Common myeloid progenitor, CD34-positive (primary cell): ENCODE results near the gene GIGYF2.
"Not testable (repeated sequence)": the region's sequence is repeated elsewhere in the genome, so short reads cannot be mapped to it uniquely, and the experiment has no call there.

ENCODE experiments used
- CTCF ChIA-PET: fragments of 350-600 bp; sonication (Branson Sonifier 250); formaldehyde crosslinking; loops from one replicate; lab custom pipeline; 2021; ENCODE audit warnings: antibody characterized with exemption; lab: Charles Lee
- POLR2A ChIA-PET: fragments of 350-600 bp; sonication (Branson Sonifier 250); formaldehyde crosslinking; loops from one replicate; lab custom pipeline; 2021; ENCODE audit warnings: antibody characterized with exemption; lab: Charles Lee
- DNase-seq, 3 donors: peaks; one replicate each; pipeline versions ENCODE4 v3.0.0 to v3.0.0-alpha.2; 2013
- H3K27ac ChIP-seq, 2 experiments: 1 replicate in 1 of 2; 2 replicates in 1 of 2; pipeline ENCODE4 v1.7.0; 2013; ENCODE audit warnings: inconsistent platforms in 2 of 2, low read length in 2 of 2, mild to moderate bottlenecking in 2 of 2, low read depth in 1 of 2, moderate library complexity in 1 of 2; ENCODE audit not compliant: severe bottlenecking in 2 of 2, insufficient read depth in 1 of 2, poor library complexity in 1 of 2
- H3K27me3 ChIP-seq, 5 experiments: replicated peaks in 2 of 5; 1 replicate in 3 of 5; 2 replicates in 2 of 5; pipeline versions ENCODE4 v1.6.1 to v1.7.0; 2013; ENCODE audit warnings: low read length in 4 of 5, mild to moderate bottlenecking in 2 of 5, moderate library complexity in 2 of 5, inconsistent platforms in 1 of 5; ENCODE audit not compliant: insufficient read depth in 5 of 5, control insufficient read depth in 4 of 5
- H3K36me3 ChIP-seq, 4 experiments: 1 replicate in 2 of 4; 2 replicates in 2 of 4; pipeline versions ENCODE4 v1.6.1 to v1.7.0; 2013; ENCODE audit warnings: low read length in 3 of 4, control low read depth in 1 of 4, mild to moderate bottlenecking in 1 of 4; ENCODE audit not compliant: control insufficient read depth in 4 of 4, insufficient read depth in 4 of 4
- H3K4me1 ChIP-seq, 4 experiments: 1 replicate in 3 of 4; 2 replicates in 1 of 4; pipeline versions ENCODE4 v1.6.1 to v1.7.1; 2013; ENCODE audit warnings: low read length in 3 of 4, mild to moderate bottlenecking in 3 of 4, control low read depth in 1 of 4, inconsistent platforms in 1 of 4, moderate library complexity in 1 of 4; ENCODE audit not compliant: control insufficient read depth in 4 of 4, insufficient read depth in 4 of 4; ENCODE audit errors: control extremely low read depth in 1 of 4
- H3K4me3 ChIP-seq, 7 experiments: 1 replicate in 4 of 7; 2 replicates in 3 of 7; pipeline versions ENCODE4 v1.5.1 to v1.7.0; 2013; ENCODE audit warnings: mild to moderate bottlenecking in 7 of 7, low read length in 6 of 7, moderate library complexity in 6 of 7, inconsistent platforms in 2 of 7, low read depth in 2 of 7, control low read depth in 1 of 7; ENCODE audit not compliant: insufficient read depth in 4 of 7, control insufficient read depth in 1 of 7; ENCODE audit errors: extremely low read depth in 1 of 7
- H3K9me3 ChIP-seq, 5 experiments: 1 replicate in 4 of 5; 2 replicates in 1 of 5; pipeline versions ENCODE4 v1.6.1 to v1.7.1; 2013; ENCODE audit warnings: low read length in 4 of 5, mild to moderate bottlenecking in 2 of 5, inconsistent platforms in 1 of 5, low read depth in 1 of 5, moderate library complexity in 1 of 5; ENCODE audit not compliant: control insufficient read depth in 4 of 5, insufficient read depth in 2 of 5; ENCODE audit errors: control extremely low read depth in 1 of 5
- WGBS: methylation state at CpG from one replicate; pipeline ENCODE4 v1.1.5; 2013; ENCODE audit not compliant: insufficient coverage; 5-methylcytosine and 5-hydroxymethylcytosine counted together

The GIGYF2 gene

GRCh38 chr2:232700154-232700553 lies 3.0 kb downstream of the GIGYF2 start:
- ChIA-PET CTCF (no interaction called here), POLR2A (interaction anchor here (0.9 kb wide), 1 partner anchor 11 kb away, joined by 3 read pairs; no protein-coding TSS in a partner anchor)
- H3K4me1 ChIP-seq, result peaks cover 13 to 33% (median 23%) of the 10 kb centered on the region in 4 experiments
- peaks cover 0 to 21% (median 17%) of the 10 kb centered on the region in 4 experiments for H3K36me3 ChIP-seq
- no peak overlapping the region for H3K4me3 ChIP-seq
- peak overlapping the region in 1 of 2 experiments; percentile 46 for H3K27ac ChIP-seq
- H3K27me3 ChIP-seq, result no peaks in the 10 kb centered on the region
- no peaks in the 10 kb centered on the region for H3K9me3 ChIP-seq
- WGBS, result 100% methylated on average over 1 of the region's 1 CpG
- DNase-seq, result no peak

- 94% methylated on average over 4 of the region's 4 CpGs for WGBS
- Histone ChIP-seq H3K27ac (no peak overlapping the region), H3K4me1 (no peaks in the 10 kb centered on the region), H3K4me3 (no peak overlapping the region), H3K36me3 (peaks cover 18 to 56% (median 30%) of the 10 kb centered on the region in 4 experiments), H3K27me3 (no peaks in the 10 kb centered on the region), H3K9me3 (peaks cover 0 to 2% (median 0%) of the 10 kb centered on the region in 5 experiments)
- CTCF ChIA-PET, result no interaction called here
- no peak for DNase-seq
- POLR2A ChIA-PET, result no interaction called here
Measured at GRCh38 chr2:232707076-232707475, 9.9 kb downstream of the GIGYF2 start.

GRCh38 chr2:232713505-232713904 lies 16.4 kb downstream of the GIGYF2 start:
- H3K4me3 ChIP-seq, result no peak overlapping the region
- DNase-seq, result no peak
- no peak overlapping the region for H3K27ac ChIP-seq
- H3K9me3 ChIP-seq, result peaks cover 0 to 5% (median 0%) of the 10 kb centered on the region in 5 experiments
- CTCF ChIA-PET, result interaction anchor here (1.1 kb wide), 1 partner anchor 9 kb away, joined by 3 read pairs; no protein-coding TSS in a partner anchor
- no peaks in the 10 kb centered on the region for H3K27me3 ChIP-seq
- peaks cover 16 to 44% (median 34%) of the 10 kb centered on the region in 4 experiments for H3K36me3 ChIP-seq
- POLR2A ChIA-PET, result no interaction called here
- no peaks in the 10 kb centered on the region for H3K4me1 ChIP-seq

- Histone ChIP-seq H3K27ac (no peak overlapping the region), H3K4me3 (no peak overlapping the region), H3K36me3 (peaks cover 24 to 42% (median 35%) of the 10 kb centered on the region in 4 experiments), H3K9me3 (peaks cover 0 to 5% (median 0%) of the 10 kb centered on the region in 5 experiments), H3K4me1 (no peaks in the 10 kb centered on the region), H3K27me3 (no peaks in the 10 kb centered on the region)
- 100% methylated on average over 1 of the region's 3 CpGs for WGBS
- DNase-seq, result no peak
- ChIA-PET CTCF (no interaction called here), POLR2A (no interaction called here)
Measured at GRCh38 chr2:232714969-232715368, 17.8 kb downstream of the GIGYF2 start.

- DNase-seq, H3K4me3 ChIP-seq, H3K27me3 ChIP-seq, H3K9me3 ChIP-seq, H3K27ac ChIP-seq, POLR2A ChIA-PET: not testable (repeated sequence)
- H3K36me3 ChIP-seq, result peaks cover 20 to 27% (median 24%) of the 10 kb centered on the region in 4 experiments
- CTCF ChIA-PET, result interaction anchor here (0.8 to 1.8 kb wide), 4 partner anchors 9 to 106 kb away, joined by 3 to 9 read pairs (median 4); no protein-coding TSS in a partner anchor
- H3K4me1 ChIP-seq, result peaks cover 0 to 22% (median 8%) of the 10 kb centered on the region in 4 experiments
Measured at GRCh38 chr2:232720056-232720455, 22.9 kb downstream of the GIGYF2 start.

GRCh38 chr2:232721261-232721660 lies 24.1 kb downstream of the GIGYF2 start:
- no peak for DNase-seq
- WGBS, result no CpG with 5 or more reads among the region's 2 CpGs
- peaks cover 23 to 35% (median 29%) of the 10 kb centered on the region in 4 experiments for H3K36me3 ChIP-seq
- H3K4me1 ChIP-seq, result peaks cover 0 to 22% (median 8%) of the 10 kb centered on the region in 4 experiments
- H3K4me3 ChIP-seq, result no peak overlapping the region
- ChIA-PET CTCF (no interaction called here), POLR2A (no interaction called here)
- H3K27ac ChIP-seq, result peak overlapping the region in 1 of 2 experiments; percentile 10
- no peaks in the 10 kb centered on the region for H3K27me3 ChIP-seq
- no peaks in the 10 kb centered on the region for H3K9me3 ChIP-seq

- Histone ChIP-seq H3K27me3 (no peaks in the 10 kb centered on the region), H3K4me1 (peaks cover 0 to 23% (median 8%) of the 10 kb centered on the region in 4 experiments), H3K9me3 (no peaks in the 10 kb centered on the region), H3K4me3 (peak overlapping the region in 1 of 7 experiments; percentile 5), H3K36me3 (peaks cover 21 to 35% (median 30%) of the 10 kb centered on the region in 4 experiments), H3K27ac (peak overlapping the region in 1 of 2 experiments; percentile 10)
- DNase-seq, result peak in 2 of 3 donors; percentile 21 to 32
- ChIA-PET POLR2A (no interaction called here), CTCF (interaction anchor here (1.1 kb wide), 1 partner anchor 8 kb away, joined by 3 read pairs; no protein-coding TSS in a partner anchor)
- 50% methylated on average over 2 of the region's 2 CpGs for WGBS
Measured at GRCh38 chr2:232721882-232722281, 24.8 kb downstream of the GIGYF2 start.
